ENCODE results near the gene MYD88. TPM values are rescaled to one million over a fixed set of nuclear protein-coding genes. Genes with fewer than 3 reads are reported as not detected.
"Not testable (repeated sequence)": the region's sequence is repeated elsewhere in the genome, so short reads cannot be mapped to it uniquely, and the experiment has no call there.

The MYD88 gene
- total RNA-seq, 1 donor from 2014 or later: 99.7 TPM

GRCh38 chr3:38131621-38132369, 6.7 kb upstream of the MYD88 start:
- peaks cover 78% of the 10 kb centered on the region for H3K4me1 ChIP-seq
- H3K27ac ChIP-seq: no peak overlapping the region
- no peaks in the 10 kb centered on the region for H3K27me3 ChIP-seq (ENCODE audit: low read depth)
- DNase-seq (peak; percentile 47), ATAC-seq (no peak)
- peaks cover 84% of the 10 kb centered on the region for H3K36me3 ChIP-seq
- no peaks in the 10 kb centered on the region for H3K9me3 ChIP-seq
- peak; percentile 42 for TF ChIP-seq CTCF (IDR thresholded peaks at IDR 0.05)
- no peak overlapping the region for H3K4me3 ChIP-seq
- intact Hi-C loops (cut with DNase I): no loop called here

GRCh38 chr3:38133209-38133556, 5.3 kb upstream of the MYD88 start:
- no peak for ATAC-seq
- Histone ChIP-seq H3K36me3 (peaks cover 70% of the 10 kb centered on the region), H3K27ac (peak overlapping the region; percentile 13), H3K4me3 (no peak overlapping the region), H3K9me3 (no peaks in the 10 kb centered on the region), H3K4me1 (peaks cover 76% of the 10 kb centered on the region), H3K27me3 (ENCODE audit: low read depth) (no peaks in the 10 kb centered on the region)
- TF ChIP-seq CTCF (IDR thresholded peaks at IDR 0.05): no peak
- no peak for DNase-seq
- intact Hi-C loops (cut with DNase I): no loop called here

GRCh38 chr3:38133557-38134405, 4.7 kb upstream of the MYD88 start:
- no peak for ATAC-seq
- peak; percentile 45 for DNase-seq
- no peaks in the 10 kb centered on the region for H3K9me3 ChIP-seq
- intact Hi-C loops (cut with DNase I): no loop called here
- no peak overlapping the region for H3K4me3 ChIP-seq
- H3K4me1 ChIP-seq: peaks cover 70% of the 10 kb centered on the region
- peaks cover 64% of the 10 kb centered on the region for H3K36me3 ChIP-seq
- no peaks in the 10 kb centered on the region for H3K27me3 ChIP-seq (ENCODE audit: low read depth)
- no peak for TF ChIP-seq CTCF (IDR thresholded peaks at IDR 0.05)
- peak overlapping the region; percentile 7 for H3K27ac ChIP-seq

GRCh38 chr3:38134517-38135143, 3.8 kb upstream of the MYD88 start:
- H3K9me3 ChIP-seq; H3K4me3 ChIP-seq; DNase-seq; intact Hi-C loops (cut with DNase I); H3K27me3 ChIP-seq (ENCODE audit: low read depth); ATAC-seq: not testable (repeated sequence)
- H3K27ac ChIP-seq: peak overlapping the region; percentile 7
- peaks cover 68% of the 10 kb centered on the region for H3K4me1 ChIP-seq
- peaks cover 56% of the 10 kb centered on the region for H3K36me3 ChIP-seq

GRCh38 chr3:38135621-38136277, 2.7 kb upstream of the MYD88 start:
- ATAC-seq; H3K9me3 ChIP-seq; H3K27me3 ChIP-seq (ENCODE audit: low read depth); intact Hi-C loops (cut with DNase I): not testable (repeated sequence)
- Histone ChIP-seq H3K4me1 (peaks cover 71% of the 10 kb centered on the region), H3K27ac (peak overlapping the region; percentile 96), H3K4me3 (peak overlapping the region; percentile 97), H3K36me3 (peaks cover 48% of the 10 kb centered on the region)
- peak; percentile 35 for DNase-seq

- H3K36me3 ChIP-seq: peaks cover 48% of the 10 kb centered on the region
- no peaks in the 10 kb centered on the region for H3K9me3 ChIP-seq
- H3K27ac ChIP-seq: peak overlapping the region; percentile 96
- peak; percentile 69 for DNase-seq
- H3K4me3 ChIP-seq: peak overlapping the region; percentile 97
- peak in 1 of 2 donors; percentile 8 for ATAC-seq
- H3K27me3 ChIP-seq (ENCODE audit: low read depth): no peaks in the 10 kb centered on the region
- no peak for TF ChIP-seq CTCF (IDR thresholded peaks at IDR 0.05)
- intact Hi-C loops (cut with DNase I): no loop called here
- H3K4me1 ChIP-seq: peaks cover 71% of the 10 kb centered on the region
Measured at GRCh38 chr3:38136393-38136776, 2.1 kb upstream of the MYD88 start.

Measured in lower lobe of right lung (tissue), 2 donors.